Activated CD8-positive, alpha-beta memory T cell treated with anti-CD3 and anti-CD28 coated beads for 1 hour (primary cell): ENCODE measurements around the gene RAC3.
"Not testable (repeated sequence)": the region's sequence is repeated elsewhere in the genome, so short reads cannot be mapped to it uniquely, and the experiment has no call there.

ENCODE experiments used
- DNase-seq, 2 donors: peaks; one replicate each; pipeline ENCODE4 v3.0.0-alpha.2; 2020; ENCODE audit warnings: low read depth in 1 of 2; ENCODE audit errors: extremely low read depth in 1 of 2

RAC3 gene

GRCh38 chr17:82037889-82038195, 6.4 kb downstream of the RAC3 start:
- no peak for DNase-seq

- DNase-seq, result not testable (repeated sequence)
Measured at GRCh38 chr17:82038796-82039409, 7.4 kb downstream of the RAC3 start.

- DNase-seq, result no peak
Measured at GRCh38 chr17:82039695-82040299, 8.3 kb downstream of the RAC3 start.

GRCh38 chr17:82041144-82041814, 9.8 kb downstream of the RAC3 start:
- no peak for DNase-seq

GRCh38 chr17:82042649-82043048, 11.2 kb downstream of the RAC3 start:
- no peak for DNase-seq

- no peak for DNase-seq
Measured at GRCh38 chr17:82043507-82043906, 12.0 kb downstream of the RAC3 start.

- DNase-seq, result no peak
Measured at GRCh38 chr17:82045936-82046484, 14.5 kb downstream of the RAC3 start.

GRCh38 chr17:82046903-82047302, 15.4 kb downstream of the RAC3 start:
- no peak for DNase-seq

- no peak for DNase-seq
Measured at GRCh38 chr17:82047379-82047778, 15.9 kb downstream of the RAC3 start.

GRCh38 chr17:82047914-82048570, 16.6 kb downstream of the RAC3 start:
- DNase-seq, result no peak

GRCh38 chr17:82048571-82048971, 17.1 kb downstream of the RAC3 start:
- DNase-seq, result no peak

- no peak for DNase-seq
Measured at GRCh38 chr17:82049106-82049505, 17.6 kb downstream of the RAC3 start.

- DNase-seq, result no peak
Measured at GRCh38 chr17:82049521-82049971, 18.1 kb downstream of the RAC3 start.

- DNase-seq, result no peak
Measured at GRCh38 chr17:82050152-82050760, 18.8 kb downstream of the RAC3 start.

- no peak for DNase-seq
Measured at GRCh38 chr17:82050761-82051641, 19.5 kb downstream of the RAC3 start.

- DNase-seq, result peak; percentile 50 to 77
Measured at GRCh38 chr17:82051776-82052637, 20.5 kb downstream of the RAC3 start, which contains the start of the genes GPS1 and RFNG. GPS1 (plus strand) TSS chr17:82051898; CDS start chr17:82051932, 34 bp downstream. RFNG (minus strand) TSS chr17:82051811; CDS start chr17:82051766, 45 bp downstream.

GRCh38 chr17:82052638-82053059, 21.2 kb downstream of the RAC3 start:
- DNase-seq, result no peak

GRCh38 chr17:82053130-82053529, 21.7 kb downstream of the RAC3 start:
- DNase-seq, result no peak
